ENCODE results near the gene PDE12.

The PDE12 gene

GRCh38 chr3:57556459-57557084 lies 498 bp downstream of the PDE12 start:
- H3K27ac ChIP-seq (ENCODE audit: low read depth, low read length, severe bottlenecking) = peak overlapping the region; percentile 75
- H3K4me1 ChIP-seq (ENCODE audit: control insufficient read depth, insufficient read depth, low read length, poor library complexity, severe bottlenecking) = no peaks in the 10 kb centered on the region
- 5 to 8% methylated on average over 46 to 52 of the region's 54 CpGs for WGBS, 2 experiments (ENCODE audit: insufficient coverage in 2 of 2)

GRCh38 chr3:57557085-57557537 lies 1.0 kb downstream of the PDE12 start:
- Histone ChIP-seq H3K36me3 (ENCODE audit: control insufficient read depth, insufficient read depth, low read length) (peaks cover 12% of the 10 kb centered on the region), H3K4me3 (ENCODE audit: extremely low read depth, insufficient read depth, low read length, poor library complexity, severe bottlenecking) (peak overlapping the region; percentile 65), H3K27ac (ENCODE audit: low read depth, low read length, severe bottlenecking) (no peak overlapping the region), H3K9me3 (ENCODE audit: control insufficient read depth, low read length) (no peaks in the 10 kb centered on the region), H3K4me1 (ENCODE audit: control insufficient read depth, insufficient read depth, low read length, poor library complexity, severe bottlenecking) (no peaks in the 10 kb centered on the region)
- WGBS, 2 experiments (ENCODE audit: insufficient coverage in 2 of 2) = 15 to 17% methylated on average over 28 of the region's 29 CpGs

More at GRCh38 chr3:57556459-57557084, 498 bp downstream of the PDE12 start:
- H3K9me3 ChIP-seq (ENCODE audit: control insufficient read depth, low read length) = no peaks in the 10 kb centered on the region
- H3K36me3 ChIP-seq (ENCODE audit: control insufficient read depth, insufficient read depth, low read length) = peaks cover 12% of the 10 kb centered on the region
- H3K4me3 ChIP-seq (ENCODE audit: extremely low read depth, insufficient read depth, low read length, poor library complexity, severe bottlenecking) = peak overlapping the region; percentile 65

GRCh38 chr3:57559526-57559925 lies 3.5 kb downstream of the PDE12 start:
- Histone ChIP-seq H3K27ac (ENCODE audit: low read depth, low read length, severe bottlenecking) (no peak overlapping the region), H3K4me1 (ENCODE audit: control insufficient read depth, insufficient read depth, low read length, poor library complexity, severe bottlenecking) (no peaks in the 10 kb centered on the region)
- no CpG with 5 or more reads among the region's 1 CpG for WGBS, 2 experiments (ENCODE audit: insufficient coverage in 2 of 2)

GRCh38 chr3:57569859-57570450 lies 13.9 kb downstream of the PDE12 start:
- H3K27ac ChIP-seq (ENCODE audit: low read depth, low read length, severe bottlenecking) = no peak overlapping the region
- no peaks in the 10 kb centered on the region for H3K9me3 ChIP-seq (ENCODE audit: control insufficient read depth, low read length)
- H3K4me1 ChIP-seq (ENCODE audit: control insufficient read depth, insufficient read depth, low read length, poor library complexity, severe bottlenecking) = no peaks in the 10 kb centered on the region
- 80 to 100% methylated on average over 1 of the region's 6 CpGs for WGBS, 2 experiments (ENCODE audit: insufficient coverage in 2 of 2)
- H3K36me3 ChIP-seq (ENCODE audit: control insufficient read depth, insufficient read depth, low read length) = peaks cover 88% of the 10 kb centered on the region
- H3K4me3 ChIP-seq (ENCODE audit: extremely low read depth, insufficient read depth, low read length, poor library complexity, severe bottlenecking) = no peak overlapping the region

More at GRCh38 chr3:57559526-57559925, 3.5 kb downstream of the PDE12 start:
- H3K36me3 ChIP-seq (ENCODE audit: control insufficient read depth, insufficient read depth, low read length) = peaks cover 23% of the 10 kb centered on the region
- H3K9me3 ChIP-seq (ENCODE audit: control insufficient read depth, low read length) = no peaks in the 10 kb centered on the region
- no peak overlapping the region for H3K4me3 ChIP-seq (ENCODE audit: extremely low read depth, insufficient read depth, low read length, poor library complexity, severe bottlenecking)

GRCh38 chr3:57570878-57571277 lies 14.8 kb downstream of the PDE12 start:
- WGBS, 2 experiments (ENCODE audit: insufficient coverage in 2 of 2) = 100% methylated on average over 1 of the region's 2 CpGs
- Histone ChIP-seq H3K4me1 (ENCODE audit: control insufficient read depth, insufficient read depth, low read length, poor library complexity, severe bottlenecking) (no peaks in the 10 kb centered on the region), H3K4me3 (ENCODE audit: extremely low read depth, insufficient read depth, low read length, poor library complexity, severe bottlenecking) (no peak overlapping the region), H3K9me3 (ENCODE audit: control insufficient read depth, low read length) (no peaks in the 10 kb centered on the region), H3K27ac (ENCODE audit: low read depth, low read length, severe bottlenecking) (no peak overlapping the region), H3K36me3 (ENCODE audit: control insufficient read depth, insufficient read depth, low read length) (peaks cover 88% of the 10 kb centered on the region)

- no peaks in the 10 kb centered on the region for H3K4me1 ChIP-seq (ENCODE audit: control insufficient read depth, insufficient read depth, low read length, poor library complexity, severe bottlenecking)
- H3K9me3 ChIP-seq (ENCODE audit: control insufficient read depth, low read length) = no peaks in the 10 kb centered on the region
- no peak overlapping the region for H3K27ac ChIP-seq (ENCODE audit: low read depth, low read length, severe bottlenecking)
- H3K4me3 ChIP-seq (ENCODE audit: extremely low read depth, insufficient read depth, low read length, poor library complexity, severe bottlenecking) = no peak overlapping the region
- H3K36me3 ChIP-seq (ENCODE audit: control insufficient read depth, insufficient read depth, low read length) = peaks cover 90% of the 10 kb centered on the region
- 100% methylated on average over 1 of the region's 3 CpGs; no CpG with 5 or more reads in 1 of the 2 experiments for WGBS, 2 experiments (ENCODE audit: insufficient coverage in 2 of 2)
Measured at GRCh38 chr3:57572096-57572495, 16.0 kb downstream of the PDE12 start.

- no peaks in the 10 kb centered on the region for H3K9me3 ChIP-seq (ENCODE audit: control insufficient read depth, low read length)
- peaks cover 96% of the 10 kb centered on the region for H3K36me3 ChIP-seq (ENCODE audit: control insufficient read depth, insufficient read depth, low read length)
- H3K4me3 ChIP-seq (ENCODE audit: extremely low read depth, insufficient read depth, low read length, poor library complexity, severe bottlenecking) = no peak overlapping the region
- 86 to 94% methylated on average over 1 of the region's 3 CpGs for WGBS, 2 experiments (ENCODE audit: insufficient coverage in 2 of 2)
- no peak overlapping the region for H3K27ac ChIP-seq (ENCODE audit: low read depth, low read length, severe bottlenecking)
- no peaks in the 10 kb centered on the region for H3K4me1 ChIP-seq (ENCODE audit: control insufficient read depth, insufficient read depth, low read length, poor library complexity, severe bottlenecking)
Measured at GRCh38 chr3:57575966-57576626, 20.0 kb downstream of the PDE12 start.

GRCh38 chr3:57577801-57578200 lies 21.7 kb downstream of the PDE12 start:
- 85 to 98% methylated on average over 4 to 5 of the region's 9 CpGs for WGBS, 2 experiments (ENCODE audit: insufficient coverage in 2 of 2)
- Histone ChIP-seq H3K27ac (ENCODE audit: low read depth, low read length, severe bottlenecking) (no peak overlapping the region), H3K4me3 (ENCODE audit: extremely low read depth, insufficient read depth, low read length, poor library complexity, severe bottlenecking) (no peak overlapping the region), H3K4me1 (ENCODE audit: control insufficient read depth, insufficient read depth, low read length, poor library complexity, severe bottlenecking) (no peaks in the 10 kb centered on the region), H3K9me3 (ENCODE audit: control insufficient read depth, low read length) (no peaks in the 10 kb centered on the region), H3K36me3 (ENCODE audit: control insufficient read depth, insufficient read depth, low read length) (peaks cover 96% of the 10 kb centered on the region)

- H3K4me1 ChIP-seq (ENCODE audit: control insufficient read depth, insufficient read depth, low read length, poor library complexity, severe bottlenecking) = no peaks in the 10 kb centered on the region
- no peak overlapping the region for H3K27ac ChIP-seq (ENCODE audit: low read depth, low read length, severe bottlenecking)
- H3K9me3 ChIP-seq (ENCODE audit: control insufficient read depth, low read length) = no peaks in the 10 kb centered on the region
- peaks cover 90% of the 10 kb centered on the region for H3K36me3 ChIP-seq (ENCODE audit: control insufficient read depth, insufficient read depth, low read length)
- H3K4me3 ChIP-seq (ENCODE audit: extremely low read depth, insufficient read depth, low read length, poor library complexity, severe bottlenecking) = no peak overlapping the region
- WGBS, 2 experiments (ENCODE audit: insufficient coverage in 2 of 2) = 82 to 100% methylated on average over 2 to 3 of the region's 7 CpGs
Measured at GRCh38 chr3:57582474-57583168, 26.5 kb downstream of the PDE12 start.

- Histone ChIP-seq H3K9me3 (ENCODE audit: control insufficient read depth, low read length) (no peaks in the 10 kb centered on the region), H3K4me1 (ENCODE audit: control insufficient read depth, insufficient read depth, low read length, poor library complexity, severe bottlenecking) (no peaks in the 10 kb centered on the region), H3K27ac (ENCODE audit: low read depth, low read length, severe bottlenecking) (no peak overlapping the region), H3K4me3 (ENCODE audit: extremely low read depth, insufficient read depth, low read length, poor library complexity, severe bottlenecking) (no peak overlapping the region), H3K36me3 (ENCODE audit: control insufficient read depth, insufficient read depth, low read length) (peaks cover 80% of the 10 kb centered on the region)
- WGBS, 2 experiments (ENCODE audit: insufficient coverage in 2 of 2) = 100% methylated on average over 1 of the region's 2 CpGs; no CpG with 5 or more reads in 1 of the 2 experiments
Measured at GRCh38 chr3:57583544-57583943, 27.5 kb downstream of the PDE12 start.
